Memory B cell (primary cell): Measurements from ENCODE around the gene VEGFD.

Source experiments
- ATAC-seq: fragments of 150-1000 bp; cut with Tn5 transposase; 2 replicates; pipeline ENCODE4 v1.10.0; 2021; ENCODE audit warnings: low read depth, mild to moderate bottlenecking, moderate library complexity
- DNase-seq, 2 donors: peaks; one replicate each; pipeline ENCODE4 v3.0.0; 2022; ENCODE audit warnings: low spot score in 2 of 2
- H3K27ac Mint-ChIP-seq: one replicate; pipeline ENCODE4 v1.8.0; 2022; ENCODE audit warnings: mild to moderate bottlenecking, moderate library complexity, mixed read lengths
- H3K27me3 Mint-ChIP-seq: one replicate; pipeline ENCODE4 v1.8.0; 2022; ENCODE audit warnings: mixed read lengths
- H3K36me3 Mint-ChIP-seq: one replicate; pipeline ENCODE4 v1.8.0; 2022; ENCODE audit warnings: mild to moderate bottlenecking, mixed read lengths
- H3K4me1 Mint-ChIP-seq: one replicate; pipeline ENCODE4 v1.8.0; 2022; ENCODE audit warnings: mixed read lengths
- H3K4me3 Mint-ChIP-seq: one replicate; pipeline ENCODE4 v1.8.0; 2022; ENCODE audit warnings: mild to moderate bottlenecking, moderate library complexity, mixed read lengths
- H3K9me3 Mint-ChIP-seq: one replicate; pipeline ENCODE4 v1.8.0; 2022; ENCODE audit warnings: mixed read lengths

Gene VEGFD

GRCh38 chrX:15399962-15400391, 15.8 kb upstream of the VEGFD start:
- Mint-ChIP-seq H3K4me3 (no peak overlapping the region), H3K27ac (no peak overlapping the region), H3K27me3 (peaks cover 2% of the 10 kb centered on the region), H3K36me3 (no peaks in the 10 kb centered on the region), H3K9me3 (no peaks in the 10 kb centered on the region), H3K4me1 (no peaks in the 10 kb centered on the region)
- DNase-seq (no peak), ATAC-seq (no peak)

- H3K4me1 Mint-ChIP-seq = no peaks in the 10 kb centered on the region
- DNase-seq (no peak), ATAC-seq (no peak)
- H3K27ac Mint-ChIP-seq = no peak overlapping the region
- H3K9me3 Mint-ChIP-seq = no peaks in the 10 kb centered on the region
- no peaks in the 10 kb centered on the region for H3K36me3 Mint-ChIP-seq
- H3K4me3 Mint-ChIP-seq = no peak overlapping the region
- no peaks in the 10 kb centered on the region for H3K27me3 Mint-ChIP-seq
These were observed 14.7 kb upstream of the VEGFD start for GRCh38 chrX:15398874-15399273.

GRCh38 chrX:15395789-15396188, 11.6 kb upstream of the VEGFD start:
- Mint-ChIP-seq H3K36me3 (no peaks in the 10 kb centered on the region), H3K27ac (no peak overlapping the region), H3K4me3 (no peak overlapping the region), H3K27me3 (no peaks in the 10 kb centered on the region), H3K4me1 (no peaks in the 10 kb centered on the region), H3K9me3 (no peaks in the 10 kb centered on the region)
- ATAC-seq (no peak), DNase-seq (no peak)

GRCh38 chrX:15391850-15392249, 7.6 kb upstream of the VEGFD start:
- no peak overlapping the region for H3K27ac Mint-ChIP-seq
- no peaks in the 10 kb centered on the region for H3K36me3 Mint-ChIP-seq

GRCh38 chrX:15382813-15383212, 1.4 kb downstream of the VEGFD start:
- peaks cover 3% of the 10 kb centered on the region for H3K27me3 Mint-ChIP-seq
- H3K4me1 Mint-ChIP-seq = no peaks in the 10 kb centered on the region
- DNase-seq (no peak), ATAC-seq (no peak)
- H3K27ac Mint-ChIP-seq = no peak overlapping the region
- H3K36me3 Mint-ChIP-seq = no peaks in the 10 kb centered on the region
- H3K4me3 Mint-ChIP-seq = no peak overlapping the region
- no peaks in the 10 kb centered on the region for H3K9me3 Mint-ChIP-seq

More at GRCh38 chrX:15391850-15392249, 7.6 kb upstream of the VEGFD start:
- Mint-ChIP-seq H3K4me3 (no peak overlapping the region), H3K9me3 (no peaks in the 10 kb centered on the region), H3K27me3 (no peaks in the 10 kb centered on the region), H3K4me1 (no peaks in the 10 kb centered on the region)
- DNase-seq (no peak), ATAC-seq (no peak)

GRCh38 chrX:15376956-15377355, 7.3 kb downstream of the VEGFD start:
- no peaks in the 10 kb centered on the region for H3K4me1 Mint-ChIP-seq

GRCh38 chrX:15373976-15374375, 10.2 kb downstream of the VEGFD start:
- no peaks in the 10 kb centered on the region for H3K9me3 Mint-ChIP-seq
- no peak for ATAC-seq
- H3K36me3 Mint-ChIP-seq = no peaks in the 10 kb centered on the region
- H3K4me3 Mint-ChIP-seq = no peak overlapping the region
- peaks cover 5% of the 10 kb centered on the region for H3K27me3 Mint-ChIP-seq
- no peaks in the 10 kb centered on the region for H3K4me1 Mint-ChIP-seq
- no peak for DNase-seq
- H3K27ac Mint-ChIP-seq = no peak overlapping the region

More at GRCh38 chrX:15376956-15377355, 7.3 kb downstream of the VEGFD start:
- H3K36me3 Mint-ChIP-seq = no peaks in the 10 kb centered on the region
- peaks cover 5% of the 10 kb centered on the region for H3K27me3 Mint-ChIP-seq
- H3K4me3 Mint-ChIP-seq = no peak overlapping the region
- no peak overlapping the region for H3K27ac Mint-ChIP-seq
- no peak for ATAC-seq
- no peaks in the 10 kb centered on the region for H3K9me3 Mint-ChIP-seq
- DNase-seq = no peak

GRCh38 chrX:15366506-15367352, 17.5 kb downstream of the VEGFD start:
- Mint-ChIP-seq H3K4me3 (no peak overlapping the region), H3K36me3 (no peaks in the 10 kb centered on the region), H3K27me3 (peaks cover 12% of the 10 kb centered on the region), H3K27ac (no peak overlapping the region), H3K4me1 (no peaks in the 10 kb centered on the region), H3K9me3 (no peaks in the 10 kb centered on the region)
- ATAC-seq (no peak), DNase-seq (no peak)

- Mint-ChIP-seq H3K27ac (no peak overlapping the region), H3K27me3 (peaks cover 10% of the 10 kb centered on the region), H3K4me1 (no peaks in the 10 kb centered on the region), H3K4me3 (no peak overlapping the region), H3K9me3 (no peaks in the 10 kb centered on the region), H3K36me3 (no peaks in the 10 kb centered on the region)
- ATAC-seq (no peak), DNase-seq (no peak)
These were observed 24.5 kb downstream of the VEGFD start for GRCh38 chrX:15359701-15360100.

- DNase-seq = no peak
- no peak overlapping the region for H3K4me3 Mint-ChIP-seq
- H3K4me1 Mint-ChIP-seq = no peaks in the 10 kb centered on the region
- H3K27me3 Mint-ChIP-seq = peaks cover 6% of the 10 kb centered on the region
- H3K27ac Mint-ChIP-seq = no peak overlapping the region
- no peaks in the 10 kb centered on the region for H3K9me3 Mint-ChIP-seq
- no peak for ATAC-seq
- H3K36me3 Mint-ChIP-seq = no peaks in the 10 kb centered on the region
These were observed 25.7 kb downstream of the VEGFD start for GRCh38 chrX:15358533-15358932.

- Mint-ChIP-seq H3K36me3 (no peaks in the 10 kb centered on the region), H3K4me1 (no peaks in the 10 kb centered on the region), H3K27ac (no peak overlapping the region), H3K4me3 (no peak overlapping the region), H3K9me3 (no peaks in the 10 kb centered on the region), H3K27me3 (peaks cover 4% of the 10 kb centered on the region)
- DNase-seq = no peak
- ATAC-seq = no peak
These were observed 27.8 kb downstream of the VEGFD start for GRCh38 chrX:15356444-15356843.

- H3K36me3 Mint-ChIP-seq = no peaks in the 10 kb centered on the region
- H3K27ac Mint-ChIP-seq = peak overlapping the region; percentile 24
- ATAC-seq (no peak), DNase-seq (no peak)
- H3K4me1 Mint-ChIP-seq = no peaks in the 10 kb centered on the region
- H3K4me3 Mint-ChIP-seq = no peak overlapping the region
- no peaks in the 10 kb centered on the region for H3K9me3 Mint-ChIP-seq
- peaks cover 2% of the 10 kb centered on the region for H3K27me3 Mint-ChIP-seq
These were observed 33.8 kb downstream of the VEGFD start for GRCh38 chrX:15350329-15350996.

- H3K4me3 Mint-ChIP-seq = no peak overlapping the region
- ATAC-seq (peak; percentile 52), DNase-seq (peak; percentile 7 to 16)
- no peaks in the 10 kb centered on the region for H3K36me3 Mint-ChIP-seq
- peaks cover 2% of the 10 kb centered on the region for H3K27me3 Mint-ChIP-seq
- no peaks in the 10 kb centered on the region for H3K4me1 Mint-ChIP-seq
- no peak overlapping the region for H3K27ac Mint-ChIP-seq
- no peaks in the 10 kb centered on the region for H3K9me3 Mint-ChIP-seq
These were observed 35.2 kb downstream of the VEGFD start for GRCh38 chrX:15349046-15349445.

- Mint-ChIP-seq H3K9me3 (no peaks in the 10 kb centered on the region), H3K4me1 (no peaks in the 10 kb centered on the region), H3K36me3 (no peaks in the 10 kb centered on the region), H3K27me3 (peaks cover 3% of the 10 kb centered on the region), H3K27ac (no peak overlapping the region), H3K4me3 (no peak overlapping the region)
- ATAC-seq = no peak
- no peak for DNase-seq
These were observed 38.2 kb downstream of the VEGFD start for GRCh38 chrX:15345976-15346375.
